H9 (cell line): ENCODE results near the gene CACTIN. TPM values are rescaled to one million over a fixed set of nuclear protein-coding genes. Genes with fewer than 3 reads are reported as not detected.
A peak's percentile ranks its signal among the peaks of the same experiment; 100 is the strongest.

Experiments used
- DNase-seq: peaks from one replicate; pipeline ENCODE4 v3.0.0-alpha.2; 2017
- H2AFZ ChIP-seq: one replicate; pipeline ENCODE4 v1.6.1; 2013; ENCODE audit warnings: mild to moderate bottlenecking, low read length, control low read depth, moderate library complexity
- H2AK5ac ChIP-seq: 2 replicates; pipeline ENCODE4 v1.6.1; 2013; ENCODE audit warnings: low read length, control low read depth, mixed read lengths; ENCODE audit not compliant: insufficient read length
- H2BK120ac ChIP-seq: one replicate; pipeline ENCODE4 v1.6.1; 2013; ENCODE audit warnings: low read depth, mild to moderate bottlenecking, low read length, control low read depth, inconsistent platforms; ENCODE audit not compliant: poor library complexity, severe bottlenecking
- H2BK12ac ChIP-seq: 2 replicates; pipeline ENCODE4 v1.6.1; 2013; ENCODE audit warnings: low read length, control low read depth, mixed read lengths, low read depth; ENCODE audit not compliant: insufficient read length
- H2BK15ac ChIP-seq: 2 replicates; pipeline ENCODE4 v1.6.1; 2013; ENCODE audit warnings: low read depth, low read length, control low read depth
- H2BK20ac ChIP-seq: one replicate; pipeline ENCODE4 v1.6.1; 2013; ENCODE audit warnings: low read depth, mild to moderate bottlenecking, low read length, control low read depth, inconsistent platforms; ENCODE audit not compliant: poor library complexity, severe bottlenecking
- H2BK5ac ChIP-seq: 2 replicates; pipeline ENCODE4 v1.6.1; 2013; ENCODE audit warnings: low read length, control low read depth, mixed read lengths; ENCODE audit not compliant: insufficient read length
- H3K14ac ChIP-seq: 2 replicates; pipeline ENCODE4 v1.6.1; 2013; ENCODE audit warnings: low read length, control low read depth; ENCODE audit not compliant: insufficient read depth
- H3K18ac ChIP-seq: 2 replicates; pipeline ENCODE4 v1.6.1; 2013; ENCODE audit warnings: low read depth, mild to moderate bottlenecking, mixed read lengths, low read length, control low read depth; ENCODE audit not compliant: insufficient read length
- H3K23ac ChIP-seq: 2 replicates; pipeline ENCODE4 v1.6.1; 2013; ENCODE audit warnings: low read length, control low read depth, mixed read lengths, low read depth; ENCODE audit not compliant: insufficient read length
- H3K23me2 ChIP-seq: 2 replicates; pipeline ENCODE4 v1.6.1; 2013; ENCODE audit warnings: low read depth, mild to moderate bottlenecking, mixed read lengths, low read length, control low read depth; ENCODE audit not compliant: insufficient read length, poor library complexity, severe bottlenecking
- H3K27ac ChIP-seq: 2 replicates; pipeline ENCODE4 v1.5.1; 2013; ENCODE audit warnings: low read length, control low read depth, mixed read lengths, low read depth; ENCODE audit not compliant: insufficient read length
- H3K27me3 ChIP-seq: 2 replicates; pipeline ENCODE4 v1.6.1; 2013; ENCODE audit warnings: low read length, control low read depth, inconsistent platforms; ENCODE audit not compliant: insufficient read depth
- H3K4ac ChIP-seq: 2 replicates; pipeline ENCODE4 v1.6.1; 2013; ENCODE audit warnings: low read depth, mild to moderate bottlenecking, control low read depth, inconsistent platforms, low read length, moderate library complexity
- H3K4me1 ChIP-seq: 2 replicates; pipeline ENCODE4 v1.6.1; 2013; ENCODE audit warnings: low read length, control low read depth, inconsistent platforms; ENCODE audit not compliant: insufficient read depth
- H3K4me2 ChIP-seq: 2 replicates; pipeline ENCODE4 v1.6.1; 2013; ENCODE audit warnings: low read length, control low read depth, mixed read lengths; ENCODE audit not compliant: insufficient read length, insufficient read depth
- H3K56ac ChIP-seq: 2 replicates; pipeline ENCODE4 v1.6.1; 2013; ENCODE audit warnings: low read depth, mild to moderate bottlenecking, mixed read lengths, low read length, control low read depth; ENCODE audit not compliant: insufficient read length
- H3K79me1 ChIP-seq: 2 replicates; pipeline ENCODE4 v1.6.1; 2013; ENCODE audit warnings: low read depth, mild to moderate bottlenecking, moderate library complexity, low read length, control low read depth, inconsistent platforms; ENCODE audit not compliant: insufficient read depth, poor library complexity, severe bottlenecking
- H3K79me2 ChIP-seq: 2 replicates; pipeline ENCODE4 v1.6.1; 2013; ENCODE audit warnings: low read length, control low read depth, inconsistent platforms; ENCODE audit not compliant: insufficient read depth
- H3K9ac ChIP-seq: 2 replicates; pipeline ENCODE4 v1.6.1; 2013; ENCODE audit warnings: low read length, control low read depth, mixed read lengths; ENCODE audit not compliant: insufficient read length; ENCODE audit errors: extremely low read depth
- H3K9me3 ChIP-seq: one replicate; pipeline ENCODE4 v1.6.1; 2013; ENCODE audit warnings: low read depth, low read length, inconsistent platforms; ENCODE audit not compliant: control insufficient read depth
- H3T11ph ChIP-seq: one replicate; pipeline ENCODE4 v1.6.1; 2013; ENCODE audit warnings: mild to moderate bottlenecking, low read length, control low read depth, inconsistent platforms
- H4K20me1 ChIP-seq: one replicate; pipeline ENCODE4 v1.6.1; 2013; ENCODE audit not compliant: control insufficient read depth, insufficient read length, insufficient read depth
- H4K5ac ChIP-seq: 2 replicates; pipeline ENCODE4 v1.6.1; 2013; ENCODE audit warnings: low read depth, mild to moderate bottlenecking, mixed read lengths, low read length, control low read depth; ENCODE audit not compliant: insufficient read length
- H4K8ac ChIP-seq: replicated peaks from 2 replicates; pipeline ENCODE4 v1.6.1; 2013; ENCODE audit warnings: low read length, control low read depth, mixed read lengths, low read depth; ENCODE audit not compliant: insufficient read length
- H4K91ac ChIP-seq: 2 replicates; pipeline ENCODE4 v1.6.1; 2013; ENCODE audit warnings: low read depth, mild to moderate bottlenecking, moderate library complexity, mixed read lengths, low read length, control low read depth; ENCODE audit not compliant: insufficient read length
- H3K27ac Mint-ChIP-seq, 3 experiments: 2 replicates in 2 of 3; 3 replicates in 1 of 3; pipeline ENCODE4 v1.8.0; 2020 to 2021; ENCODE audit warnings: mixed read lengths in 3 of 3, mild to moderate bottlenecking in 1 of 3, moderate library complexity in 1 of 3
- H3K27me3 Mint-ChIP-seq: 2 replicates; pipeline ENCODE4 v1.8.0; 2021; ENCODE audit warnings: low read depth, mild to moderate bottlenecking, moderate library complexity, mixed read lengths
- H3K36me3 Mint-ChIP-seq, 3 experiments: 2 replicates in 2 of 3; 3 replicates in 1 of 3; pipeline ENCODE4 v1.8.0; 2020 to 2021; ENCODE audit warnings: low read depth in 3 of 3, mixed read lengths in 3 of 3; ENCODE audit not compliant: insufficient read depth in 1 of 3
- H3K4me1 Mint-ChIP-seq, 2 experiments: 2 replicates each; pipeline ENCODE4 v1.8.0; 2020; ENCODE audit warnings: mixed read lengths in 2 of 2
- H3K4me3 Mint-ChIP-seq, 2 experiments: 2 replicates in 1 of 2; 3 replicates in 1 of 2; pipeline ENCODE4 v1.8.0; 2020 to 2021; ENCODE audit warnings: mild to moderate bottlenecking in 2 of 2, mixed read lengths in 2 of 2, moderate library complexity in 1 of 2
- H3K9me3 Mint-ChIP-seq, 2 experiments: 2 replicates in 1 of 2; 3 replicates in 1 of 2; pipeline ENCODE4 v1.8.0; 2020; ENCODE audit warnings: mild to moderate bottlenecking in 2 of 2, mixed read lengths in 2 of 2, moderate library complexity in 1 of 2
- WGBS: extraction: QIAGEN DNeasy Blood & Tissue Kit; methylation state at CpG from one replicate; pipeline ENCODE4 v1.1.7; 2013; ENCODE audit warnings: missing lambda C conversion rate, low lambda C conversion rate, mixed read lengths; ENCODE audit not compliant: insufficient read length; ENCODE audit errors: extremely low coverage; 5-methylcytosine and 5-hydroxymethylcytosine counted together
- total RNA-seq: library from RNA; stranded (reverse); gene quantifications from 2 replicates; pipeline ENCODE4 v1.2.1, GENCODE V29; 2021
- TF ChIP-seq, protein P1 (sequence below): fragments of 200-600 bp; sonication (generic); conservative IDR thresholded peaks from 3 replicates; pipeline ENCODE4 v1.8.0; 2021; ENCODE audit warnings: antibody characterized with exemption, mild to moderate bottlenecking

Gene CACTIN
- total RNA-seq, 1 experiment from 2014 or later, result 37.3 TPM

DNA sequence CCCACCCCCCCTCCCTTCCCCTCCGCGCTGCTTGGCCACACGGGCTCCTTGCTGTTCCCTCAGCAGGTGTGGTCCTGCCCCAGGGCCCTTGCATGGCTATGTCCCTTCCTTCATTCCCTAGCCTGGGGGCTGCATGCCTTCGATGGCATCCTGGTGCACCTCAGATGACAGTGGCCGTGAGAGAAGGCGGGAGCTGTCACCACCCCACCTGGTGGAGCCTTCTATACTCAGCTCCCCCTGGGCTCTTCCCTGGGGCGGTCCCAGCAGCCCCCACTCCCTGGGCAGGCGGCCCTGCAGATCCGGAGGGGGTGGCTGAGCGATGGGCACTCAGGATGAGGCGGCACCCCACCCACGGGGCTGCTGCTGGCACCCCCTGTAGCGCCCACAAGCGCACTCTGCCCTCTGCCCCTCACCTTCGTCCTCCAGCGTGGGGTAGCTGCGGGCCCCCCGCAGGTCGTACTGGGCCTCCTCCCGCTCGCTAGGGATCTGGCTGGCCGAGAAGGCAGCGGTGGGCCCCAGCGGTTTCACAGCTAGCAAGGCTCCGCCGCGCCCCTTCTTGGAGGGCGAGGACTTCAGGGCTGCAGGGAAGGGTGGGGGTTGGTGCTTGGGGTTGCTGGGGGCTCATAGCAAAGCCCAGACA is 17.2 kb upstream of the CACTIN start:
- Histone ChIP-seq H3K27ac (no peak overlapping the region), H3K18ac (no peak overlapping the region), H3K27me3 (no peaks in the 10 kb centered on the region), H2BK12ac (no peak overlapping the region), H3K79me2 (no peaks in the 10 kb centered on the region), H2AFZ (no peak overlapping the region), H3K4ac (no peak overlapping the region), H2BK15ac (no peak overlapping the region), H2BK5ac (no peak overlapping the region), H3K14ac (no peak overlapping the region), H2BK20ac (no peak overlapping the region), H3K79me1 (no peaks in the 10 kb centered on the region), H3T11ph (no peak overlapping the region), H3K4me2 (no peak overlapping the region), H3K56ac (no peak overlapping the region), H2AK5ac (no peak overlapping the region), H4K5ac (no peak overlapping the region), H4K20me1 (no peaks in the 10 kb centered on the region), H4K91ac (no peak overlapping the region), H4K8ac (no peak overlapping the region), H3K4me1 (no peaks in the 10 kb centered on the region), H3K23ac (no peak overlapping the region), H3K9ac (no peak overlapping the region), H3K23me2 (no peaks in the 10 kb centered on the region), H3K9me3 (no peaks in the 10 kb centered on the region), H2BK120ac (no peak overlapping the region)
- Mint-ChIP-seq H3K4me1 (no peaks in the 10 kb centered on the region), H3K27me3 (no peaks in the 10 kb centered on the region), H3K27ac (peak overlapping the region in 1 of 3 experiments; percentile 31; a peak in 1 of 7 replicates), H3K4me3 (no peak overlapping the region), H3K36me3 (peaks cover 7 to 29% (median 25%) of the 10 kb centered on the region in 3 experiments; a peak in 6 of 7 replicates), H3K9me3 (no peaks in the 10 kb centered on the region)
- no peak for DNase-seq
- WGBS, result no CpG with 5 or more reads among the region's 28 CpGs
- TF ChIP-seq, protein P1, sequence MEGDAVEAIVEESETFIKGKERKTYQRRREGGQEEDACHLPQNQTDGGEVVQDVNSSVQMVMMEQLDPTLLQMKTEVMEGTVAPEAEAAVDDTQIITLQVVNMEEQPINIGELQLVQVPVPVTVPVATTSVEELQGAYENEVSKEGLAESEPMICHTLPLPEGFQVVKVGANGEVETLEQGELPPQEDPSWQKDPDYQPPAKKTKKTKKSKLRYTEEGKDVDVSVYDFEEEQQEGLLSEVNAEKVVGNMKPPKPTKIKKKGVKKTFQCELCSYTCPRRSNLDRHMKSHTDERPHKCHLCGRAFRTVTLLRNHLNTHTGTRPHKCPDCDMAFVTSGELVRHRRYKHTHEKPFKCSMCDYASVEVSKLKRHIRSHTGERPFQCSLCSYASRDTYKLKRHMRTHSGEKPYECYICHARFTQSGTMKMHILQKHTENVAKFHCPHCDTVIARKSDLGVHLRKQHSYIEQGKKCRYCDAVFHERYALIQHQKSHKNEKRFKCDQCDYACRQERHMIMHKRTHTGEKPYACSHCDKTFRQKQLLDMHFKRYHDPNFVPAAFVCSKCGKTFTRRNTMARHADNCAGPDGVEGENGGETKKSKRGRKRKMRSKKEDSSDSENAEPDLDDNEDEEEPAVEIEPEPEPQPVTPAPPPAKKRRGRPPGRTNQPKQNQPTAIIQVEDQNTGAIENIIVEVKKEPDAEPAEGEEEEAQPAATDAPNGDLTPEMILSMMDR, result no peak
